ENCODE data around the gene SEMA3F. TPM values are rescaled to one million over a fixed set of nuclear protein-coding genes. Genes with fewer than 3 reads are reported as not detected.

SEMA3F gene
- total RNA-seq, 1 experiment from 2014 or later = 3.9 TPM

DNA sequence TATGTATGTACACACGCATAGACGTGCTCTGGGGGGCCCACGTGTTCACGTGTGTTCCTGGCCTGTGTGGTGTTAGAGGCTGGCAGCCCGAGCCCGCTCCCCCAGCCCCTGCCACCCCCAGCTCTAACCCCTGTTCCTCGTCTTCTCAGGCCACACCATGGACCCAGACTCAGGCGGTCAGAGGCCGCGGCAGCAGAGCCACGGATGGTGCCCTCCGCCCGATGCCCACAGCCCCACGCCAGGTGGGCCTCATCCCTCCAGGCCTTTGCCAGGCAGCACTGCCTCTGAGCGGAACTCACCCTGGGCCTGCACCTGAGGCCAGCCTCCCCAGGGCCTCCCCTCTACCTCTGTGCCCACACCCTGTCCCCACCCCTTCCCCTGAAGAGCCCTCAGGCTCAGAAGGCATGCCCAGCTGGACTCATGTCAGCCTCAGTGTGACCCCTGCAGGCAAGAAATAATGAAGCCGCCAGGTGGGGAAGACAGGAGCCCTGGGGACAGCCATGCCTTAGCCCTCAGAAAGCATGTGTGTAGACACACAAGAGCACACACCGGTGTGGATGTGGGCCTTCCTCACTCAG is 19.9 kb downstream of the SEMA3F start:
- Histone ChIP-seq H3K4me1 (ENCODE audit: insufficient read depth, low read length, poor library complexity, severe bottlenecking) (no peaks in the 10 kb centered on the region), H3K27me3 (replicated peaks; ENCODE audit: insufficient read depth, low read depth, low read length, poor library complexity) (no peaks in the 10 kb centered on the region), H3K4me3 (ENCODE audit: low read depth, low read length, poor library complexity, severe bottlenecking) (no peak overlapping the region), H3K9me3 (ENCODE audit: low read depth, low read length, poor library complexity, severe bottlenecking) (no peaks in the 10 kb centered on the region), H3K27ac (ENCODE audit: low read depth, low read length, poor library complexity, severe bottlenecking) (no peak overlapping the region), H3K36me3 (ENCODE audit: insufficient read depth, low read length, poor library complexity, severe bottlenecking) (no peaks in the 10 kb centered on the region)
- intact Hi-C loops (cut with micrococcal nuclease; ENCODE audit: unreplicated experiment) = no loop called here
- ChIA-PET POLR2A (ENCODE audit: low non-redundant PET) (no interaction called here), CTCF (no interaction called here)
- no peak for DNase-seq (ENCODE audit: low spot score)
- no TSS peak for BruUV-seq (replicated peaks)
- TF ChIP-seq EZH2 (IDR thresholded peaks at IDR 0.05; ENCODE audit: borderline replicate concordance, low read depth, low read length, poor library complexity, severe bottlenecking) = no peak
- TF ChIP-seq, protein P1, sequence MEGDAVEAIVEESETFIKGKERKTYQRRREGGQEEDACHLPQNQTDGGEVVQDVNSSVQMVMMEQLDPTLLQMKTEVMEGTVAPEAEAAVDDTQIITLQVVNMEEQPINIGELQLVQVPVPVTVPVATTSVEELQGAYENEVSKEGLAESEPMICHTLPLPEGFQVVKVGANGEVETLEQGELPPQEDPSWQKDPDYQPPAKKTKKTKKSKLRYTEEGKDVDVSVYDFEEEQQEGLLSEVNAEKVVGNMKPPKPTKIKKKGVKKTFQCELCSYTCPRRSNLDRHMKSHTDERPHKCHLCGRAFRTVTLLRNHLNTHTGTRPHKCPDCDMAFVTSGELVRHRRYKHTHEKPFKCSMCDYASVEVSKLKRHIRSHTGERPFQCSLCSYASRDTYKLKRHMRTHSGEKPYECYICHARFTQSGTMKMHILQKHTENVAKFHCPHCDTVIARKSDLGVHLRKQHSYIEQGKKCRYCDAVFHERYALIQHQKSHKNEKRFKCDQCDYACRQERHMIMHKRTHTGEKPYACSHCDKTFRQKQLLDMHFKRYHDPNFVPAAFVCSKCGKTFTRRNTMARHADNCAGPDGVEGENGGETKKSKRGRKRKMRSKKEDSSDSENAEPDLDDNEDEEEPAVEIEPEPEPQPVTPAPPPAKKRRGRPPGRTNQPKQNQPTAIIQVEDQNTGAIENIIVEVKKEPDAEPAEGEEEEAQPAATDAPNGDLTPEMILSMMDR (conservative IDR thresholded peaks at IDR 0.05; ENCODE audit: low read depth, low read length) = no peak

DNA sequence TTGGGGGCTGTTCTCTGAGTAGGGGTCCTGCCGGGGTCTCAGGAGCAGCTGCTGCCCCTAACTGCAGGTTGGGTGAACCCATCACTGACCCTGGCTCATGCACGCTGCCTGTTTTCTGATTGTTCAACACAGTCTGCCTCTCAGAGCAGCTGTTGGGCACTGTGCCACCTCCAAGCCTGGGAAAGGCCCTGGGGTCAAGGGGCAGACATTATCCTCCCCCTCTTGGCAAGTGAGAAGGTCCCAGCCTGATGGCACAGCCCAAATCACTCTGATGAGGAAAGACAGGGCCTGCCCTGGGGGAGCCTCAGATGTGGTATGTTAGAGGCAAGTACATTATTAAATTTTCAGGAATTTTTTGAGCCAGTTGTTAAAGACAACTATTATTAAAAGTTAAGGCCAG is 22.2 kb downstream of the SEMA3F start:
- TF ChIP-seq EZH2 (IDR thresholded peaks at IDR 0.05; ENCODE audit: borderline replicate concordance, low read depth, low read length, poor library complexity, severe bottlenecking) = no peak
- TF ChIP-seq, protein P1 (conservative IDR thresholded peaks at IDR 0.05; ENCODE audit: low read depth, low read length) = no peak
- H3K4me1 ChIP-seq (ENCODE audit: insufficient read depth, low read length, poor library complexity, severe bottlenecking) = no peaks in the 10 kb centered on the region
- H3K4me3 ChIP-seq (ENCODE audit: low read depth, low read length, poor library complexity, severe bottlenecking) = no peak overlapping the region
- H3K27ac ChIP-seq (ENCODE audit: low read depth, low read length, poor library complexity, severe bottlenecking) = no peak overlapping the region
- ChIA-PET POLR2A (ENCODE audit: low non-redundant PET) (no interaction called here), CTCF (no interaction called here)
- no peak for DNase-seq (ENCODE audit: low spot score)
- no peaks in the 10 kb centered on the region for H3K9me3 ChIP-seq (ENCODE audit: low read depth, low read length, poor library complexity, severe bottlenecking)
- intact Hi-C loops (cut with micrococcal nuclease; ENCODE audit: unreplicated experiment) = no loop called here
- no TSS peak for BruUV-seq (replicated peaks)
- H3K27me3 ChIP-seq (replicated peaks; ENCODE audit: insufficient read depth, low read depth, low read length, poor library complexity) = no peaks in the 10 kb centered on the region
- H3K36me3 ChIP-seq (ENCODE audit: insufficient read depth, low read length, poor library complexity, severe bottlenecking) = no peaks in the 10 kb centered on the region

DNA sequence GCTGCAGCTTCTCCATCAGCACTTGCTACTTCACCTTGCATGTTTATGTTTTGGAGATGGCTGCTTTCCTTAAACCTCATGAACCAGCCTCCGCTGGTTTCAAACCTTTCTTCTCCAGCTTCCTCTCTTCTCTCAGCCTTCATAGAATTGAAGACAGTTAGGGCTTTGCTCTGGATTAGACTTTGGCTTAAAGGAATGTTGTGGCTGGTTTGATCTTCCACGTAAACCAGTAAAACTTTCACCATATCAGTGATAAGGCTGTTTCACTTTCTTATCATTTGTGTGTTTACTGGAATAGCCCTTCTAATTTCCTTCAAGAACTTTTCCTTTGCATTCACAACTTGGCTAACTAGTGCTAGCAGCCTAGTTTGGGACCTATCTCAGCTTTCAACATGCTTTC is 24.6 kb downstream of the SEMA3F start:
- Histone ChIP-seq H3K9me3 (ENCODE audit: low read depth, low read length, poor library complexity, severe bottlenecking) (no peaks in the 10 kb centered on the region), H3K27me3 (replicated peaks; ENCODE audit: insufficient read depth, low read depth, low read length, poor library complexity) (no peaks in the 10 kb centered on the region), H3K4me1 (ENCODE audit: insufficient read depth, low read length, poor library complexity, severe bottlenecking) (no peaks in the 10 kb centered on the region), H3K27ac (ENCODE audit: low read depth, low read length, poor library complexity, severe bottlenecking) (no peak overlapping the region), H3K36me3 (ENCODE audit: insufficient read depth, low read length, poor library complexity, severe bottlenecking) (no peaks in the 10 kb centered on the region), H3K4me3 (ENCODE audit: low read depth, low read length, poor library complexity, severe bottlenecking) (no peak overlapping the region)
- DNase-seq (ENCODE audit: low spot score) = no peak
- CTCF ChIA-PET = no interaction called here
- intact Hi-C loops (cut with micrococcal nuclease; ENCODE audit: unreplicated experiment) = no loop called here
- no peak for TF ChIP-seq EZH2 (IDR thresholded peaks at IDR 0.05; ENCODE audit: borderline replicate concordance, low read depth, low read length, poor library complexity, severe bottlenecking)
- TF ChIP-seq, protein P1 (conservative IDR thresholded peaks at IDR 0.05; ENCODE audit: low read depth, low read length) = no peak
- POLR2A ChIA-PET (ENCODE audit: low non-redundant PET) = interaction anchor here (0.6 kb wide), 1 partner anchor 45 kb away, joined by 7 read pairs; no protein-coding TSS in a partner anchor
- BruUV-seq (replicated peaks) = no TSS peak

Measured in A673 (cell line).